Left lobe of liver (tissue), 2 donors: ENCODE results near the gene KYAT1. TPM values are rescaled to one million over a fixed set of nuclear protein-coding genes. Genes with fewer than 3 reads are reported as not detected.

Experiments used
- ATAC-seq: fragments of 200-7000 bp; cut with Tn5 transposase; one replicate; pipeline ENCODE4 v1.9.1; 2020; ENCODE audit warnings: mild to moderate bottlenecking, moderate library complexity
- DNase-seq: peaks from one replicate; pipeline ENCODE4 v3.0.0-alpha.2; 2020; ENCODE audit warnings: low spot score
- total RNA-seq: library from RNA; stranded (reverse); gene quantifications from one replicate; pipeline ENCODE4 v1.2.1, GENCODE V29; 2021
- donor health status: DM: no; HTN: no; CAD: no; lungs with moderate emphysema.
- donor health status: DM: no; HTN: yes; CAD: no.

Gene KYAT1
- total RNA-seq, result 9.6 TPM

GRCh38 chr9:128881884-128882676, at the start of gene KYAT1, which contains the start of gene LRRC8A:
Gene KYAT1 (minus strand): TSS chr9:128881950. CDS start chr9:128845405, 36,545 bp downstream.
Gene LRRC8A (plus strand): TSS chr9:128882133. CDS start chr9:128907165, 25,032 bp downstream.
- peak; percentile 74 for ATAC-seq
- peak; percentile 99 for DNase-seq

- ATAC-seq (no peak), DNase-seq (no peak)
Measured at GRCh38 chr9:128929560-128929959, 47.8 kb upstream of the KYAT1 start.

- ATAC-seq (no peak), DNase-seq (no peak)
Measured at GRCh38 chr9:128928624-128929023, 46.9 kb upstream of the KYAT1 start.

- ATAC-seq (peak; percentile 93), DNase-seq (peak; percentile 56)
Measured at GRCh38 chr9:128927731-128928411, 46.1 kb upstream of the KYAT1 start.

- no peak for DNase-seq
- no peak for ATAC-seq
Measured at GRCh38 chr9:128923493-128923883, 41.7 kb upstream of the KYAT1 start.

- ATAC-seq, result peak; percentile 64
- peak; percentile 77 for DNase-seq
Measured at GRCh38 chr9:128921881-128922763, 40.4 kb upstream of the KYAT1 start.

GRCh38 chr9:128920381-128921058, 38.8 kb upstream of the KYAT1 start, which contains the start of gene PHYHD1:
Gene PHYHD1 (plus strand): TSS chr9:128920982. CDS start chr9:128922324, 1,342 bp downstream.
- DNase-seq (peak; percentile 90), ATAC-seq (peak; percentile 43)

- DNase-seq (peak; percentile 93), ATAC-seq (peak; percentile 66)
Measured at GRCh38 chr9:128919402-128920089, 37.8 kb upstream of the KYAT1 start.

GRCh38 chr9:128918921-128919320, 37.2 kb upstream of the KYAT1 start:
- no peak for DNase-seq
- no peak for ATAC-seq

GRCh38 chr9:128917151-128917849, 35.5 kb upstream of the KYAT1 start:
- peak; percentile 98 for DNase-seq

GRCh38 chr9:128916745-128917144, 35.0 kb upstream of the KYAT1 start:
- ATAC-seq (no peak), DNase-seq (no peak)

More at GRCh38 chr9:128917151-128917849, 35.5 kb upstream of the KYAT1 start:
- peak; percentile 53 for ATAC-seq

GRCh38 chr9:128916204-128916603, 34.5 kb upstream of the KYAT1 start:
- ATAC-seq, result peak; percentile 4
- no peak for DNase-seq

GRCh38 chr9:128913995-128914772, 32.4 kb upstream of the KYAT1 start:
- ATAC-seq (no peak), DNase-seq (no peak)

GRCh38 chr9:128913048-128913900, 31.5 kb upstream of the KYAT1 start:
- no peak for ATAC-seq
- no peak for DNase-seq

GRCh38 chr9:128912270-128912853, 30.6 kb upstream of the KYAT1 start:
- ATAC-seq (no peak), DNase-seq (no peak)

- DNase-seq (no peak), ATAC-seq (peak; percentile 24)
Measured at GRCh38 chr9:128911529-128912035, 29.8 kb upstream of the KYAT1 start.

- DNase-seq (no peak), ATAC-seq (no peak)
Measured at GRCh38 chr9:128910906-128911305, 29.2 kb upstream of the KYAT1 start.
